Activated CD8-positive, alpha-beta memory T cell treated with anti-CD3 and anti-CD28 coated beads for 1 hour (primary cell): ENCODE results near the gene KLHL3.

ENCODE experiments used
- DNase-seq, 2 donors: peaks; one replicate each; pipeline ENCODE4 v3.0.0-alpha.2; 2020; ENCODE audit warnings: low read depth in 1 of 2; ENCODE audit errors: extremely low read depth in 1 of 2

KLHL3 gene

GRCh38 chr5:137708796-137709559 is 26.9 kb downstream of the KLHL3 start:
- no peak for DNase-seq

GRCh38 chr5:137708062-137708461 is 27.8 kb downstream of the KLHL3 start:
- DNase-seq, result no peak

- no peak for DNase-seq
Measured at GRCh38 chr5:137706841-137707240, 29.0 kb downstream of the KLHL3 start.

- DNase-seq, result no peak
Measured at GRCh38 chr5:137705106-137705505, 30.8 kb downstream of the KLHL3 start.

GRCh38 chr5:137703565-137703964 is 32.3 kb downstream of the KLHL3 start:
- no peak for DNase-seq

GRCh38 chr5:137700282-137700680 is 35.6 kb downstream of the KLHL3 start:
- DNase-seq, result no peak

GRCh38 chr5:137699336-137700281 is 36.3 kb downstream of the KLHL3 start:
- DNase-seq, result no peak

GRCh38 chr5:137696481-137696880 is 39.4 kb downstream of the KLHL3 start:
- no peak for DNase-seq

GRCh38 chr5:137695651-137696428 is 40.0 kb downstream of the KLHL3 start:
- DNase-seq, result no peak

GRCh38 chr5:137693951-137694721 is 41.8 kb downstream of the KLHL3 start:
- no peak for DNase-seq

- DNase-seq, result no peak
Measured at GRCh38 chr5:137693307-137693950, 42.5 kb downstream of the KLHL3 start.

GRCh38 chr5:137689306-137689705 is 46.6 kb downstream of the KLHL3 start:
- no peak for DNase-seq

GRCh38 chr5:137688210-137688840 is 47.6 kb downstream of the KLHL3 start:
- no peak for DNase-seq

GRCh38 chr5:137684761-137685160 is 51.1 kb downstream of the KLHL3 start:
- no peak for DNase-seq

GRCh38 chr5:137681191-137681590 is 54.7 kb downstream of the KLHL3 start:
- no peak for DNase-seq

GRCh38 chr5:137679910-137680309 is 56.0 kb downstream of the KLHL3 start:
- no peak for DNase-seq

GRCh38 chr5:137679195-137679594 is 56.7 kb downstream of the KLHL3 start:
- no peak for DNase-seq

GRCh38 chr5:137672881-137673280 is 63.0 kb downstream of the KLHL3 start:
- DNase-seq, result no peak

- no peak for DNase-seq
Measured at GRCh38 chr5:137672001-137672400, 63.9 kb downstream of the KLHL3 start.
